GM23338 (cell line): Measurements from ENCODE around the gene CPNE6. TPM values are rescaled to one million over a fixed set of nuclear protein-coding genes. Genes with fewer than 3 reads are reported as not detected.

Experiments
- CTCF ChIP-seq, 2 experiments: fragments of 200-600 bp in 1 of 2; sonication (generic) in 1 of 2; conservative IDR thresholded peaks; 2 replicates each; pipeline versions ENCODE4 v1.5.1 to v1.6.1; 2016 to 2017; ENCODE audit warnings: antibody characterized with exemption in 2 of 2, low read depth in 2 of 2, mild to moderate bottlenecking in 2 of 2, moderate library complexity in 1 of 2
- ETS1 ChIP-seq: IDR thresholded peaks from 2 replicates; pipeline ENCODE4 v1.6.1; 2016; ENCODE audit warnings: antibody characterized with exemption
- EZH2 ChIP-seq: fragments of 200-600 bp; sonication (generic); IDR thresholded peaks from one replicate; pipeline ENCODE4 v1.8.0; 2017; ENCODE audit warnings: antibody characterized with exemption, mild to moderate bottlenecking, low read depth; ENCODE audit not compliant: unreplicated experiment
- EZH2phosphoT487 ChIP-seq: fragments of 200-600 bp; sonication (generic); IDR thresholded peaks from one replicate; pipeline ENCODE4 v1.8.1; 2018; ENCODE audit warnings: antibody characterized with exemption; ENCODE audit not compliant: unreplicated experiment
- NANOG ChIP-seq: IDR thresholded peaks from 2 replicates; pipeline ENCODE4 v1.6.1; 2016; ENCODE audit warnings: antibody characterized with exemption, borderline replicate concordance
- POLR2AphosphoS5 ChIP-seq: IDR thresholded peaks from 2 replicates; pipeline ENCODE4 v1.6.1; 2016; ENCODE audit warnings: antibody characterized with exemption, low read depth
- REST ChIP-seq: IDR thresholded peaks from one replicate; pipeline ENCODE4 v1.6.1; 2018; ENCODE audit warnings: antibody characterized with exemption; ENCODE audit not compliant: unreplicated experiment
- STAT1 ChIP-seq: IDR thresholded peaks from one replicate; pipeline ENCODE4 v1.6.1; 2016; ENCODE audit warnings: antibody characterized with exemption; ENCODE audit not compliant: unreplicated experiment
- ZNF114 ChIP-seq: fragments of 250-450 bp; sonication (Bioruptor Pico); IDR thresholded peaks from 2 replicates; pipeline ENCODE4 v1.5.0; 2020; ENCODE audit warnings: mild to moderate bottlenecking, moderate library complexity
- ZNF462 ChIP-seq: fragments of 250-450 bp; sonication (Bioruptor Pico); IDR thresholded peaks from 2 replicates; pipeline ENCODE4 v1.5.0; 2020; ENCODE audit warnings: mild to moderate bottlenecking, moderate library complexity
- polyA plus RNA-seq: library from polyadenylated mRNA; unstranded; fragments of >200 nt; fragmentation: Nextera tagmentation; extraction: Ambion mirVana; gene quantifications from 2 replicates; pipeline ENCODE4 v1.2.1, GENCODE V29; 2016
- total RNA-seq: library from RNA; depleted of rRNA; stranded (reverse); fragments of >200 nt; shearing (Covaris generic); gene quantifications from 2 replicates; pipeline ENCODE4 v1.2.3, GENCODE V29; 2014

CPNE6 gene
- total and polyA plus RNA-seq, 2 experiments from 2014 or later: 0.16 TPM; not detected in 1

- TF ChIP-seq ZNF462 (CRISPR knock-in tag): no peak
- no peak for TF ChIP-seq ZNF114
- TF ChIP-seq ETS1: no peak
- TF ChIP-seq NANOG: no peak
- no peak for TF ChIP-seq REST
- no peak for TF ChIP-seq POLR2AphosphoS5
- no peak for TF ChIP-seq EZH2
- no peak for TF ChIP-seq CTCF (conservative IDR thresholded peaks at IDR 0.05; ENCODE audit: low read depth in 2 of 2)
- no peak for TF ChIP-seq STAT1
- TF ChIP-seq EZH2phosphoT487: no peak
These were observed 4.0 kb upstream of the CPNE6 start (continued) for GRCh38 chr14:24067133-24068082.
